Measurements from ENCODE around the gene GPAT3.

DNA sequence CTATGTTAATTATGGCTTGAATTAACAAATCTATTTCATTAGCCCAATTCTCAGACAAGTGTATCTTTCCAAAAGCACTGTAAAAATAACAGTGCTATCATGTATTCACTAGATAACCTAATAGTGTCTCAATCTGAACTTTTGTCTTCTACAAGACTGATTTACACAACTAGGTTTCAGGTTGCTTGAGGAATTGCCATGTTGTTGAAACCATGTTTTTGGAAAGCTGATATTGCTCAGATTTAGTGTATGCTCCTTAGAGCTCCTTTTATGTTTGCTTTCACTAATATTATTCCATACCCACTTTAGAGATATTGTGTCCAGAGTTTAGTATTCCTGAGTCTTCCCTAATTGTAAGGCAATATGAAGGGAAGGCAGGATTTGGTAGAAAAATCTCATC is 70.6 kb downstream of the GPAT3 start:
- TF ChIP-seq RARB (CRISPR knock-in tag; IDR thresholded peaks at IDR 0.05) (no peak), ZFP30 (CRISPR knock-in tag; IDR thresholded peaks at IDR 0.05) (no peak), ZFP3 (CRISPR knock-in tag; IDR thresholded peaks at IDR 0.05) (no peak), CSDC2 (CRISPR knock-in tag; IDR thresholded peaks at IDR 0.05) (no peak), ZNF8 (CRISPR knock-in tag; IDR thresholded peaks at IDR 0.05) (no peak), BACH2 (CRISPR knock-in tag; IDR thresholded peaks at IDR 0.05; ENCODE audit: borderline replicate concordance) (no peak), ARNTL (CRISPR knock-in tag; IDR thresholded peaks at IDR 0.05; ENCODE audit: borderline replicate concordance, low read depth) (no peak)
- TF ChIP-seq, protein P1, sequence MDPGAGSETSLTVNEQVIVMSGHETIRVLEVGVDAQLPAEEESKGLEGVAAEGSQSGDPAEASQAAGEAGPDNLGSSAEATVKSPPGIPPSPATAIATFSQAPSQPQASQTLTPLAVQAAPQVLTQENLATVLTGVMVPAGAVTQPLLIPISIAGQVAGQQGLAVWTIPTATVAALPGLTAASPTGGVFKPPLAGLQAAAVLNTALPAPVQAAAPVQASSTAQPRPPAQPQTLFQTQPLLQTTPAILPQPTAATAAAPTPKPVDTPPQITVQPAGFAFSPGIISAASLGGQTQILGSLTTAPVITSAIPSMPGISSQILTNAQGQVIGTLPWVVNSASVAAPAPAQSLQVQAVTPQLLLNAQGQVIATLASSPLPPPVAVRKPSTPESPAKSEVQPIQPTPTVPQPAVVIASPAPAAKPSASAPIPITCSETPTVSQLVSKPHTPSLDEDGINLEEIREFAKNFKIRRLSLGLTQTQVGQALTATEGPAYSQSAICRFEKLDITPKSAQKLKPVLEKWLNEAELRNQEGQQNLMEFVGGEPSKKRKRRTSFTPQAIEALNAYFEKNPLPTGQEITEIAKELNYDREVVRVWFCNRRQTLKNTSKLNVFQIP (CRISPR knock-in tag; IDR thresholded peaks at IDR 0.05; ENCODE audit: borderline replicate concordance, low read depth): no peak
- TF ChIP-seq, protein P2, sequence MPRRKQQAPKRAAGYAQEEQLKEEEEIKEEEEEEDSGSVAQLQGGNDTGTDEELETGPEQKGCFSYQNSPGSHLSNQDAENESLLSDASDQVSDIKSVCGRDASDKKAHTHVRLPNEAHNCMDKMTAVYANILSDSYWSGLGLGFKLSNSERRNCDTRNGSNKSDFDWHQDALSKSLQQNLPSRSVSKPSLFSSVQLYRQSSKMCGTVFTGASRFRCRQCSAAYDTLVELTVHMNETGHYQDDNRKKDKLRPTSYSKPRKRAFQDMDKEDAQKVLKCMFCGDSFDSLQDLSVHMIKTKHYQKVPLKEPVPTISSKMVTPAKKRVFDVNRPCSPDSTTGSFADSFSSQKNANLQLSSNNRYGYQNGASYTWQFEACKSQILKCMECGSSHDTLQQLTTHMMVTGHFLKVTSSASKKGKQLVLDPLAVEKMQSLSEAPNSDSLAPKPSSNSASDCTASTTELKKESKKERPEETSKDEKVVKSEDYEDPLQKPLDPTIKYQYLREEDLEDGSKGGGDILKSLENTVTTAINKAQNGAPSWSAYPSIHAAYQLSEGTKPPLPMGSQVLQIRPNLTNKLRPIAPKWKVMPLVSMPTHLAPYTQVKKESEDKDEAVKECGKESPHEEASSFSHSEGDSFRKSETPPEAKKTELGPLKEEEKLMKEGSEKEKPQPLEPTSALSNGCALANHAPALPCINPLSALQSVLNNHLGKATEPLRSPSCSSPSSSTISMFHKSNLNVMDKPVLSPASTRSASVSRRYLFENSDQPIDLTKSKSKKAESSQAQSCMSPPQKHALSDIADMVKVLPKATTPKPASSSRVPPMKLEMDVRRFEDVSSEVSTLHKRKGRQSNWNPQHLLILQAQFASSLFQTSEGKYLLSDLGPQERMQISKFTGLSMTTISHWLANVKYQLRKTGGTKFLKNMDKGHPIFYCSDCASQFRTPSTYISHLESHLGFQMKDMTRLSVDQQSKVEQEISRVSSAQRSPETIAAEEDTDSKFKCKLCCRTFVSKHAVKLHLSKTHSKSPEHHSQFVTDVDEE (CRISPR knock-in tag; IDR thresholded peaks at IDR 0.05): no peak
